PC-3 (cell line): Measurements from ENCODE around the gene ALX3. TPM values are rescaled to one million over a fixed set of nuclear protein-coding genes. Genes with fewer than 3 reads are reported as not detected.

Source experiments
- ATAC-seq: fragments of 200-7000 bp; cut with Tn5 transposase; 2 replicates; pipeline ENCODE4 v1.9.1; 2020; ENCODE audit warnings: mild to moderate bottlenecking, moderate library complexity
- BruUV-seq: library from RNA; stranded (reverse); fragments of 400-500 nt; replicated peaks from 2 replicates; lab custom pipeline; 2021; lab: Mats Ljungman, UMichigan
- CTCF ChIA-PET: fragments of 300-600 bp; sonication (Branson Sonifier 250); formaldehyde crosslinking; loops from one replicate; lab custom pipeline; 2022; ENCODE audit warnings: antibody characterized with exemption; lab: Charles Lee
- POLR2A ChIA-PET: fragments of 300-600 bp; sonication (Branson Sonifier 250); formaldehyde crosslinking; loops from one replicate; lab custom pipeline; 2022; ENCODE audit warnings: antibody characterized with exemption; ENCODE audit not compliant: unreplicated experiment; lab: Charles Lee
- DNase-seq: peaks from one replicate; pipeline ENCODE4 v3.0.0-alpha.2; 2015
- H2AFZ ChIP-seq: fragments of 300-600 bp; sonication (generic); 2 replicates; pipeline ENCODE4 v1.6.0; 2016; ENCODE audit warnings: antibody characterized with exemption, low read length
- H3F3A ChIP-seq: fragments of 300-600 bp; sonication (generic); one replicate; pipeline ENCODE4 v1.6.0; 2017; ENCODE audit warnings: antibody characterized with exemption, low read length, control low read depth, mild to moderate bottlenecking; ENCODE audit not compliant: unreplicated experiment
- H3K27ac ChIP-seq: fragments of 300-600 bp; sonication (generic); 2 replicates; pipeline ENCODE4 v1.5.1; 2016; ENCODE audit warnings: mild to moderate bottlenecking, low read length
- H3K27me3 ChIP-seq: fragments of 300-600 bp; sonication (generic); 2 replicates; pipeline ENCODE4 v1.6.1; 2016; ENCODE audit warnings: low read length, mixed read lengths
- H3K36me3 ChIP-seq: fragments of 300-600 bp; sonication (generic); 2 replicates; pipeline ENCODE4 v1.6.1; 2016; ENCODE audit warnings: low read depth, mixed run types, low read length, mixed read lengths
- H3K4me1 ChIP-seq: fragments of 300-600 bp; sonication (generic); 2 replicates; pipeline ENCODE4 v1.5.1; 2016; ENCODE audit warnings: low read length; ENCODE audit not compliant: insufficient read depth
- H3K4me2 ChIP-seq: fragments of 300-600 bp; sonication (generic); 2 replicates; pipeline ENCODE4 v1.6.0; 2016; ENCODE audit warnings: low read length
- H3K4me3 ChIP-seq: fragments of 300-600 bp; sonication (generic); 2 replicates; pipeline ENCODE4 v1.5.1; 2016; ENCODE audit warnings: mild to moderate bottlenecking, low read length, mixed read lengths
- H3K79me2 ChIP-seq: fragments of 300-600 bp; sonication (generic); 2 replicates; pipeline ENCODE4 v1.6.1; 2017; ENCODE audit warnings: low read length, mixed read lengths
- H3K9ac ChIP-seq: fragments of 300-600 bp; sonication (generic); 2 replicates; pipeline ENCODE4 v1.6.0; 2016; ENCODE audit warnings: mild to moderate bottlenecking, low read length
- H3K9me2 ChIP-seq: fragments of 300-600 bp; sonication (generic); replicated peaks from 2 replicates; pipeline ENCODE4 v1.6.1; 2016; ENCODE audit warnings: mixed run types, low read length, mixed read lengths
- H3K9me3 ChIP-seq: fragments of 300-600 bp; sonication (generic); 2 replicates; pipeline ENCODE4 v1.6.1; 2016; ENCODE audit warnings: low read length, mixed read lengths
- H4K20me1 ChIP-seq: fragments of 300-600 bp; sonication (generic); 2 replicates; pipeline ENCODE4 v1.6.1; 2016; ENCODE audit warnings: low read length, mixed read lengths
- EZH2 ChIP-seq: fragments of 300-600 bp; sonication (generic); IDR thresholded peaks from one replicate; pipeline ENCODE4 v1.6.1; 2017; ENCODE audit warnings: antibody characterized with exemption, mild to moderate bottlenecking, low read length; ENCODE audit not compliant: unreplicated experiment
- EZH2phosphoT487 ChIP-seq: fragments of 300-600 bp; sonication (generic); IDR thresholded peaks from 2 replicates; pipeline ENCODE4 v1.6.1; 2018; ENCODE audit warnings: mild to moderate bottlenecking, antibody characterized with exemption, low read length, borderline replicate concordance
- intact Hi-C: fragments of 100-400 bp; cut with micrococcal nuclease; formaldehyde crosslinking; loops from 2 replicates; pipeline ENCODE4 v1.9.0; 2023
- total RNA-seq: library from RNA; depleted of rRNA; stranded (reverse); fragments of >200 nt; gene quantifications from 2 replicates; pipeline ENCODE4 v1.2.3, GENCODE V29; 2014
- TF ChIP-seq, protein P1 (sequence below): fragments of 300-600 bp; sonication (generic); conservative IDR thresholded peaks from 2 replicates; pipeline ENCODE4 v1.5.1; 2017; ENCODE audit warnings: antibody characterized with exemption, low read depth, mild to moderate bottlenecking, low read length

The ALX3 gene
- total RNA-seq, 1 experiment from 2014 or later: not detected

DNA sequence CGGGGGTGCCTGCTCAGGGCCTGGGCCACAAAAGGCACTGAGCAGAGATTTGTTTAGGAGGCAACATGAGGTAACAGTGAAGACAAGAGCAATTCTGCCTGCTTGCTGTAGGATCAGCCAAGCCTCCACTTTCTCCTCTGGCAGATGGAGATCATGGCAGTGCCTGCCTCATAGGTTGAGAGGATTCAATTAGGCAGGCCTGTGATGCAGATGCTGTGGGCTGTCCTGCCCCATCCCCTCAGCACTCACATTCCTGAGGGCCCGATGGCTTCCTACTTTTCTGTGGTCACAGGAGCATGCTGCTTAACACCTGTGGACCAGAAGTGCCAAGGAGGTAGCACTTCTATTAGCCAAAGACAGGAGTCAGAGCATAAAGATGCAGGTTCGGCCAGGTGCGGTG, 40.6 kb upstream of the ALX3 start:
- ChIA-PET CTCF (no interaction called here), POLR2A (no interaction called here)
- H3K27me3 ChIP-seq: peaks cover 60% of the 10 kb centered on the region
- H3K4me3 ChIP-seq: no peak overlapping the region
- no peaks in the 10 kb centered on the region for H3K9me3 ChIP-seq
- H2AFZ ChIP-seq: no peak overlapping the region
- H3F3A ChIP-seq: no peaks in the 10 kb centered on the region
- no peaks in the 10 kb centered on the region for H3K79me2 ChIP-seq
- no peak overlapping the region for H3K9ac ChIP-seq
- no TSS peak for BruUV-seq
- no peak for ATAC-seq
- intact Hi-C loops: no loop called here
- H3K27ac ChIP-seq: no peak overlapping the region
- no peak overlapping the region for H3K4me2 ChIP-seq
- no peak for TF ChIP-seq EZH2
- TF ChIP-seq, protein P1, sequence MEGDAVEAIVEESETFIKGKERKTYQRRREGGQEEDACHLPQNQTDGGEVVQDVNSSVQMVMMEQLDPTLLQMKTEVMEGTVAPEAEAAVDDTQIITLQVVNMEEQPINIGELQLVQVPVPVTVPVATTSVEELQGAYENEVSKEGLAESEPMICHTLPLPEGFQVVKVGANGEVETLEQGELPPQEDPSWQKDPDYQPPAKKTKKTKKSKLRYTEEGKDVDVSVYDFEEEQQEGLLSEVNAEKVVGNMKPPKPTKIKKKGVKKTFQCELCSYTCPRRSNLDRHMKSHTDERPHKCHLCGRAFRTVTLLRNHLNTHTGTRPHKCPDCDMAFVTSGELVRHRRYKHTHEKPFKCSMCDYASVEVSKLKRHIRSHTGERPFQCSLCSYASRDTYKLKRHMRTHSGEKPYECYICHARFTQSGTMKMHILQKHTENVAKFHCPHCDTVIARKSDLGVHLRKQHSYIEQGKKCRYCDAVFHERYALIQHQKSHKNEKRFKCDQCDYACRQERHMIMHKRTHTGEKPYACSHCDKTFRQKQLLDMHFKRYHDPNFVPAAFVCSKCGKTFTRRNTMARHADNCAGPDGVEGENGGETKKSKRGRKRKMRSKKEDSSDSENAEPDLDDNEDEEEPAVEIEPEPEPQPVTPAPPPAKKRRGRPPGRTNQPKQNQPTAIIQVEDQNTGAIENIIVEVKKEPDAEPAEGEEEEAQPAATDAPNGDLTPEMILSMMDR: no peak
- no peak for TF ChIP-seq EZH2phosphoT487
- no peaks in the 10 kb centered on the region for H4K20me1 ChIP-seq
- no peaks in the 10 kb centered on the region for H3K36me3 ChIP-seq
- no peaks in the 10 kb centered on the region for H3K9me2 ChIP-seq
- DNase-seq: no peak
- no peaks in the 10 kb centered on the region for H3K4me1 ChIP-seq

GRCh38 chr1:110107867-110108469, 37.5 kb upstream of the ALX3 start:
- H4K20me1 ChIP-seq: no peaks in the 10 kb centered on the region
- no peak overlapping the region for H3K4me2 ChIP-seq
- no peaks in the 10 kb centered on the region for H3K36me3 ChIP-seq
- CTCF ChIA-PET: no interaction called here
- H2AFZ ChIP-seq: no peak overlapping the region
- H3K9me2 ChIP-seq: no peaks in the 10 kb centered on the region
- no peaks in the 10 kb centered on the region for H3K9me3 ChIP-seq
- POLR2A ChIA-PET: no interaction called here
- no peaks in the 10 kb centered on the region for H3F3A ChIP-seq
- no peak for DNase-seq
- no TSS peak for BruUV-seq
- intact Hi-C loops: no loop called here
- no peak overlapping the region for H3K27ac ChIP-seq
- ATAC-seq: no peak
- no peak overlapping the region for H3K9ac ChIP-seq
- no peak overlapping the region for H3K4me3 ChIP-seq
- TF ChIP-seq EZH2 (no peak), EZH2phosphoT487 (no peak)
- TF ChIP-seq, protein P1: no peak
- no peaks in the 10 kb centered on the region for H3K4me1 ChIP-seq
- H3K79me2 ChIP-seq: no peaks in the 10 kb centered on the region
- H3K27me3 ChIP-seq: peaks cover 40% of the 10 kb centered on the region
